ENCODE results near the gene ART5. TPM values are rescaled to one million over a fixed set of nuclear protein-coding genes. Genes with fewer than 3 reads are reported as not detected.

Gene ART5
- total RNA-seq, 1 donor from 2014 or later, result 1.4 TPM

- Mint-ChIP-seq H3K9me3 (no peaks in the 10 kb centered on the region), H3K27ac (ENCODE audit: unreplicated experiment) (no peak overlapping the region), H3K36me3 (ENCODE audit: low read depth) (no peaks in the 10 kb centered on the region), H3K27me3 (ENCODE audit: low read depth) (no peaks in the 10 kb centered on the region), H3K4me1 (no peaks in the 10 kb centered on the region), H3K4me3 (no peak overlapping the region)
- no peak for DNase-seq (ENCODE audit: low read depth, low spot score)
- TF ChIP-seq CTCF (conservative IDR thresholded peaks at IDR 0.05), result no peak
Measured at GRCh38 chr11:3623767-3624458, 17.9 kb downstream of the ART5 start.

GRCh38 chr11:3623121-3623520 lies 18.7 kb downstream of the ART5 start:
- H3K27me3 Mint-ChIP-seq (ENCODE audit: low read depth), result no peaks in the 10 kb centered on the region
- H3K27ac Mint-ChIP-seq (ENCODE audit: unreplicated experiment), result peak overlapping the region; percentile 12
- H3K4me1 Mint-ChIP-seq, result no peaks in the 10 kb centered on the region
- H3K4me3 Mint-ChIP-seq, result no peak overlapping the region
- H3K36me3 Mint-ChIP-seq (ENCODE audit: low read depth), result no peaks in the 10 kb centered on the region
- TF ChIP-seq CTCF (conservative IDR thresholded peaks at IDR 0.05), result no peak
- no peaks in the 10 kb centered on the region for H3K9me3 Mint-ChIP-seq
- DNase-seq (ENCODE audit: low read depth, low spot score), result no peak

DNA sequence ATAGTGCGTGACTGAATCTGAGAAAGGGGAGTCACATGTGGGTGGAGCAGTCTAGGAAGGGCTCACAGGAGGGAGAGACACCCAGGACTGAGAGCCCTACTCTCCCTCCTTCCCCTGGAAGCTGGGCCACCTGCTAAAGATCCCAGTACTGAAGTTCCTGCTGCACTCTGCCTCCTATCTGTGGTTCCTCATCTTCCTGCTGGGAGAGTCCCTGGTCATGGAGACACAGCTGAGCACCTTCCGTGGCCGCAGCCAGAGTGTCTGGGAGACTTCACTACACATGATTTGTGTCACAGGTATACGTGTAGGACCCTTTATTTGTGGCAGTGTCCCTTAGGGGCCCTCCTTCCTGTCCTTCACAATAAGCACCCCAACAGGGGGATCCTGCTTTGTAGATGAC lies 19.3 kb downstream of the ART5 start:
- DNase-seq (ENCODE audit: low read depth, low spot score), result no peak
- Mint-ChIP-seq H3K4me1 (no peaks in the 10 kb centered on the region), H3K4me3 (no peak overlapping the region), H3K36me3 (ENCODE audit: low read depth) (no peaks in the 10 kb centered on the region), H3K27me3 (ENCODE audit: low read depth) (no peaks in the 10 kb centered on the region), H3K27ac (ENCODE audit: unreplicated experiment) (no peak overlapping the region), H3K9me3 (no peaks in the 10 kb centered on the region)
- no peak for TF ChIP-seq CTCF (conservative IDR thresholded peaks at IDR 0.05)

DNA sequence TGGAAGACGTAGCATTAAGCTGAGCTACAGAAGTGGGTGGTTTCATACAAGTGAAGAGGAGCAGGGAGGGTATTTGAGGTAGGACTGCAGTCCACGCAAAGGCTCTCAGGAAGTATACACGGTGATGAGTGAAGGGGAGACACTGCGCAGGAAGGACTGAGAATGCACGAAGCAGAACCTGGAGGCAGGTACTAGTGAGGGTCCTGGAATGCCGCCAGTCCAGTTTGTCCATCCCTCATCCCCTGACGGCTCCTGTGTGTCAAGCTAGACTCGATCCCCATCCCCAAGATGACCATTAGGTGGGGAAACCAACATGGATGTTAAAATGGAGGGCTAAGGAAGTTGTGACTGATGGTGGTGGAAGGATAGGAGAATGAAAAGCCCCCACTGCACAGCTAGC lies 23.8 kb downstream of the ART5 start:
- H3K4me1 Mint-ChIP-seq, result no peaks in the 10 kb centered on the region
- H3K27ac Mint-ChIP-seq (ENCODE audit: unreplicated experiment), result no peak overlapping the region
- no peak for DNase-seq (ENCODE audit: low read depth, low spot score)
- no peaks in the 10 kb centered on the region for H3K36me3 Mint-ChIP-seq (ENCODE audit: low read depth)
- no peak for TF ChIP-seq CTCF (conservative IDR thresholded peaks at IDR 0.05)
- H3K9me3 Mint-ChIP-seq, result no peaks in the 10 kb centered on the region
- no peak overlapping the region for H3K4me3 Mint-ChIP-seq
- no peaks in the 10 kb centered on the region for H3K27me3 Mint-ChIP-seq (ENCODE audit: low read depth)

GRCh38 chr11:3616721-3617460 lies 24.9 kb downstream of the ART5 start:
- no peaks in the 10 kb centered on the region for H3K36me3 Mint-ChIP-seq (ENCODE audit: low read depth)
- no peak for TF ChIP-seq CTCF (conservative IDR thresholded peaks at IDR 0.05)
- no peaks in the 10 kb centered on the region for H3K27me3 Mint-ChIP-seq (ENCODE audit: low read depth)
- H3K27ac Mint-ChIP-seq (ENCODE audit: unreplicated experiment), result no peak overlapping the region
- DNase-seq (ENCODE audit: low read depth, low spot score), result no peak
- H3K4me3 Mint-ChIP-seq, result no peak overlapping the region
- H3K4me1 Mint-ChIP-seq, result no peaks in the 10 kb centered on the region
- peaks cover 3% of the 10 kb centered on the region for H3K9me3 Mint-ChIP-seq
